GM21360 (cell line): ENCODE measurements around the gene PDAP1.
"Not testable (repeated sequence)": the region's sequence is repeated elsewhere in the genome, so short reads cannot be mapped to it uniquely, and the experiment has no call there.

ENCODE experiments used
- ATAC-seq: cut with Tn5 transposase; IDR thresholded peaks from one replicate; pipeline ENCODE4 v1.9.1; 2021; ENCODE audit warnings: mild to moderate bottlenecking, moderate library complexity; ENCODE audit not compliant: unreplicated experiment

The PDAP1 gene

GRCh38 chr7:99357701-99358490, 50.5 kb downstream of the PDAP1 start:
- no peak for ATAC-seq

- ATAC-seq: no peak
These were observed 53.3 kb downstream of the PDAP1 start for GRCh38 chr7:99355098-99355497.

GRCh38 chr7:99352247-99352646, 56.1 kb downstream of the PDAP1 start:
- ATAC-seq: no peak

- ATAC-seq: not testable (repeated sequence)
These were observed 57.8 kb downstream of the PDAP1 start for GRCh38 chr7:99350641-99351040.
